Brain microvascular endothelial cell (primary cell): ENCODE data around the gene REPS2.

ENCODE experiments used
- DNase-seq: peaks from one replicate; pipeline ENCODE4 v3.0.0-alpha.2; 2020
- H3K27ac ChIP-seq: fragments of 250-450 bp; sonication (Bioruptor Pico); 2 replicates; pipeline ENCODE4 v1.5.1; 2020; ENCODE audit warnings: mild to moderate bottlenecking, moderate library complexity
- H3K27me3 ChIP-seq: fragments of 250-450 bp; sonication (Bioruptor Pico); replicated peaks from 2 replicates; pipeline ENCODE4 v1.5.1; 2020; ENCODE audit warnings: mild to moderate bottlenecking
- H3K36me3 ChIP-seq: fragments of 250-450 bp; sonication (Bioruptor Pico); replicated peaks from 2 replicates; pipeline ENCODE4 v1.5.1; 2020; ENCODE audit warnings: mild to moderate bottlenecking
- H3K4me3 ChIP-seq: 2 replicates; pipeline ENCODE4 v1.5.1; 2011; ENCODE audit warnings: low read depth, mild to moderate bottlenecking, control low read depth, low read length, moderate library complexity
- in situ Hi-C: cut with HindIII; loops from 2 replicates; pipeline ENCODE4 v1.10.0; 2017; ENCODE audit warnings: low sequenced_read_pairs, low pct_ligation_motif_present
- TF ChIP-seq, protein P1 (sequence below): IDR thresholded peaks from 2 replicates; pipeline ENCODE4 v1.5.1; 2011; ENCODE audit warnings: low read depth, mild to moderate bottlenecking, moderate library complexity, low read length, control low read depth, inconsistent platforms; ENCODE audit errors: missing control alignments

The REPS2 gene

DNA sequence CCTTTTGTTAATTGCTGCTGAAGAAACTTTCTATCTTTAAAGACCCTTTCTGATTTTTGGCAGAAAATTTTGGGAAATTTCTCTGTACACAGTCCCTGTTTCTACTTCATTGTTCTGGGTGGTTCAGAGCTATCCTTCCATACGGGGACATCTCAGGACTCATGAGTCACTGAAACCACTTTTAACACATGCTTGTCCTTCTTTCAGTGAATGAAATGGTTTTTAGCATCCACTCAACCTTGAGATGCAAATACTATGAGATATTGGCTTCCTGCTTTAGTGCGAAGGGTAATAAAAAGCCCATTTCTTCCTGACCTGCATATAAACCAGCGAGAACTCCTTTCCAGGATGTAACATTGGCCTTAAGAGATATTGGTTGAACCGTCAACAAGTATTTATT is 158.0 kb downstream of the REPS2 start:
- in situ Hi-C loops: no loop called here
- H3K27me3 ChIP-seq: no peaks in the 10 kb centered on the region
- no peak overlapping the region for H3K27ac ChIP-seq
- H3K4me3 ChIP-seq: no peak overlapping the region
- TF ChIP-seq, protein P1, sequence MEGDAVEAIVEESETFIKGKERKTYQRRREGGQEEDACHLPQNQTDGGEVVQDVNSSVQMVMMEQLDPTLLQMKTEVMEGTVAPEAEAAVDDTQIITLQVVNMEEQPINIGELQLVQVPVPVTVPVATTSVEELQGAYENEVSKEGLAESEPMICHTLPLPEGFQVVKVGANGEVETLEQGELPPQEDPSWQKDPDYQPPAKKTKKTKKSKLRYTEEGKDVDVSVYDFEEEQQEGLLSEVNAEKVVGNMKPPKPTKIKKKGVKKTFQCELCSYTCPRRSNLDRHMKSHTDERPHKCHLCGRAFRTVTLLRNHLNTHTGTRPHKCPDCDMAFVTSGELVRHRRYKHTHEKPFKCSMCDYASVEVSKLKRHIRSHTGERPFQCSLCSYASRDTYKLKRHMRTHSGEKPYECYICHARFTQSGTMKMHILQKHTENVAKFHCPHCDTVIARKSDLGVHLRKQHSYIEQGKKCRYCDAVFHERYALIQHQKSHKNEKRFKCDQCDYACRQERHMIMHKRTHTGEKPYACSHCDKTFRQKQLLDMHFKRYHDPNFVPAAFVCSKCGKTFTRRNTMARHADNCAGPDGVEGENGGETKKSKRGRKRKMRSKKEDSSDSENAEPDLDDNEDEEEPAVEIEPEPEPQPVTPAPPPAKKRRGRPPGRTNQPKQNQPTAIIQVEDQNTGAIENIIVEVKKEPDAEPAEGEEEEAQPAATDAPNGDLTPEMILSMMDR: no peak
- DNase-seq: no peak
- H3K36me3 ChIP-seq: no peaks in the 10 kb centered on the region

DNA sequence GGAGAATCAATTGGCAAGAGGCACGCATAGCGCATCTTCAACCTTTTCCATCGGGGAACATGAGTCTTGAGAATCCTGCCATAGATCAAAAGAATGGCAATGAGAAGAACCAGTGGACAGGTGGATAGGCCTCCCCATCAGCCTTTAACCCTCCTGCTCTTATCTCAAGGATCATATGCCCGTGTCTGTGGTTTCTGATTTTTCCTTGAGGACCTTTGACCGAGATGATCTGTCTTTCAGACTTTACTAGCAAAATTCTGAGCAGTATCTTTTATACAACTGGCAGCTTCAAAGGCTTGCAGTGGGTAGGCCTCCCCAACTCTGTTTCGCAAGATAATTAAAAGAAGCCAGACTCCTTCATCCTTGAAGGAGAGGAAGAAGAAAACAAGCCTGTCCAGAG is 174.4 kb downstream of the REPS2 start:
- no peak overlapping the region for H3K4me3 ChIP-seq
- TF ChIP-seq, protein P1: no peak
- no peak overlapping the region for H3K27ac ChIP-seq
- no peaks in the 10 kb centered on the region for H3K36me3 ChIP-seq
- DNase-seq: no peak
- in situ Hi-C loops: no loop called here
- H3K27me3 ChIP-seq: no peaks in the 10 kb centered on the region

DNA sequence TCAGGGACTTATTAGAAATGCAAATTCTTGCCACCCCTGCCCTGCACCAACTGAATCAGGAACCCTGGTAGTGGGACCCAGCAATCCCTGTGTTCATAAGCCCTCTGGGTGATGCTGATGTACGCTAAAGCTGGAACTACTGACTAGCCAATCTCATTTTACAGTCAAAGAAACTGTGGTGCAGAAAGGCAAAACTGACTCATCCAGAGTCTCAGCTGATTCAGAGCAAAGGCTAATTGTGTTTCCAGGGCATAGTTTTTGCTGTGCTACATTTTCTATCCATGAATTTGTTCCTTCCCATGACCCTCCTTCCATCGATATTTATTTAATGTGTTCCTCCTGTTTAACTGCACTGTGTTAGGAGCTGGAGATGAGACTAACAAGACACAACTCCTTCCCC is 207.5 kb downstream of the REPS2 start:
- H3K27me3 ChIP-seq: no peaks in the 10 kb centered on the region
- H3K36me3 ChIP-seq: no peaks in the 10 kb centered on the region
- H3K4me3 ChIP-seq: no peak overlapping the region
- H3K27ac ChIP-seq: no peak overlapping the region
- in situ Hi-C loops: no loop called here
- no peak for DNase-seq
- TF ChIP-seq, protein P1: no peak

DNA sequence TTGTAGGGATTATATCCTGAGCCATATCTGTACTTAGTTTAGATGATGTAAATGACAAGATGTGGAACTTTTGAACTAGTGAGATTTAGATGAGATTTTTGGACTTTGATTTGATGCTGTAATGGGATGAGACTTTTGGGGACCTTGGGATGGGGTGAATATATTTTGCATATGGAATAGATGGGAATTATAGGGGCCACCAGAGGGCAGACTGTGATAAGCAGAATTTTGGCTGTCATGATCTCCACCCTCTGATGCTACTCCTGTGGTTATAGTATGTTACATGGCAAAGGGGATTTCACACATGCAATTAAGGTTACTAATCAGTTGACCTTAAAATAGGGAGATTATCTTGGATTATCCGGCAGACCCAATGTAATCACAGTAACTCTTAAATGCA is 214.5 kb downstream of the REPS2 start:
- Histone ChIP-seq H3K4me3 (no peak overlapping the region), H3K27me3 (no peaks in the 10 kb centered on the region), H3K27ac (no peak overlapping the region), H3K36me3 (no peaks in the 10 kb centered on the region)
- TF ChIP-seq, protein P1: peak; percentile 30
- in situ Hi-C loops: no loop called here
- no peak for DNase-seq

DNA sequence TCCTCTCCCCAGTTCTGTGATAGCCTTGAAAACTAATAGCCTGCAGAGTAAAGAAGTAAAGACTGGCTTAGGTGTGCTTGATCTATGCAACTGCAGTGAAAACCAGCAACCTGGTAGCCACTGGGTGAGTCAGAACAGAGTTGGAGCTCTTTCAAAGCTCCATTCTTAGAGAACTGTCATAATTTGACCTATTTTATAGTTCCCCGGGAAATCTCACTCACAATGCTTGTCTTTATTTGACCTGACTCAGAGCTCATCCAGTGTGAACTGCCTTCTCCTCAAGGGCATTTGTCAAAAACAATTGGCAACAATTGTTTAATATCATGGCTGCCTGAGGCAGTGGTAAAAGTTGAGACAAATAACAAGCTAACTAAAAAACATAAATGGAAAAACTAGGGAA is 215.5 kb downstream of the REPS2 start:
- Histone ChIP-seq H3K27me3 (no peaks in the 10 kb centered on the region), H3K27ac (no peak overlapping the region), H3K36me3 (no peaks in the 10 kb centered on the region), H3K4me3 (no peak overlapping the region)
- no peak for DNase-seq
- TF ChIP-seq, protein P1: no peak
- in situ Hi-C loops: no loop called here

DNA sequence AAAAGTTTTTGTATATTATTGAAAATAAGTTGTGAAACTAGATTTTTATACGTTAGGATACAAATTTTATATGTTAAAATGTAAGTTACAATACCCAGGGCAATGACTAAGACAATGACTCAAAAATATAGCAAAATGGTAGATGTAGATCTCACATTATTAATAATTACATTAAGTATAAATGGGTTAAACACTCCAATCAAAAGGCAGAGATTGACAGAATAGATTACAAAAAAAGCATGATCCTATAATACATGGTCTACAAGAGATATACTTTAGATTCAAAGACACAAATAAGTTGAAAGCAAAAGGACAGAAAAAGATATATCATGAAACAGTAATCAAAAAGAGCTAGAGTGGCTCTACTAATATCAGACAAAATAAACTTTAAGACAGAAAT is 217.6 kb downstream of the REPS2 start:
- no peak overlapping the region for H3K4me3 ChIP-seq
- in situ Hi-C loops: no loop called here
- H3K27ac ChIP-seq: no peak overlapping the region
- no peaks in the 10 kb centered on the region for H3K36me3 ChIP-seq
- DNase-seq: no peak
- TF ChIP-seq, protein P1: no peak
- H3K27me3 ChIP-seq: no peaks in the 10 kb centered on the region
